ENCODE measurements around the gene MORN5. TPM values are rescaled to one million over a fixed set of nuclear protein-coding genes. Genes with fewer than 3 reads are reported as not detected.

MORN5 gene
- total and polyA plus RNA-seq, 4 donors, result not detected

GRCh38 chr9:122226758-122227574 is 67.3 kb downstream of the MORN5 start:
- Histone ChIP-seq H3K4me1 (ENCODE audit: control insufficient read depth in 4 of 4, insufficient read depth in 4 of 4, low read length in 3 of 4) (peaks cover 13 to 30% (median 18%) of the 10 kb centered on the region in 4 donors), H3K9ac (ENCODE audit: low read depth in 1 of 2, low read length in 2 of 2) (no peak overlapping the region), H3K4me3 (ENCODE audit: low read depth in 1 of 3, low read length in 3 of 3) (no peak overlapping the region), H3K36me3 (ENCODE audit: control insufficient read depth in 4 of 4, insufficient read depth in 3 of 4, low read depth in 1 of 4, low read length in 3 of 4) (no peaks in the 10 kb centered on the region), H3K27me3 (ENCODE audit: control insufficient read depth in 4 of 4, insufficient read depth in 4 of 4, low read length in 3 of 4) (peaks cover 3 to 33% (median 18%) of the 10 kb centered on the region in 4 donors), H3K27ac (ENCODE audit: low read depth in 1 of 2, low read length in 2 of 2) (no peak overlapping the region), H3K9me3 (ENCODE audit: control insufficient read depth in 4 of 4, low read length in 3 of 4) (no peaks in the 10 kb centered on the region)
- 10% methylated on average over 59 of the region's 59 CpGs for WGBS
- TF ChIP-seq HNF4G (IDR thresholded peaks at IDR 0.05), result no peak
- no peak for TF ChIP-seq RAD21 (IDR thresholded peaks at IDR 0.05)
- no peak for TF ChIP-seq FOXA2 (IDR thresholded peaks at IDR 0.05)
- TF ChIP-seq, protein P1, sequence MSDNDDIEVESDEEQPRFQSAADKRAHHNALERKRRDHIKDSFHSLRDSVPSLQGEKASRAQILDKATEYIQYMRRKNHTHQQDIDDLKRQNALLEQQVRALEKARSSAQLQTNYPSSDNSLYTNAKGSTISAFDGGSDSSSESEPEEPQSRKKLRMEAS (IDR thresholded peaks at IDR 0.05), result no peak
- no peak for TF ChIP-seq JUND (IDR thresholded peaks at IDR 0.05)
- no peak for TF ChIP-seq NR2F2 (IDR thresholded peaks at IDR 0.05)
- no peak for TF ChIP-seq TAF1 (conservative IDR thresholded peaks at IDR 0.05)
- no peak for TF ChIP-seq YY1 (IDR thresholded peaks at IDR 0.05)
- TF ChIP-seq CTCF (IDR thresholded peaks at IDR 0.05; ENCODE audit: low read depth, low read length, missing input control), result no peak
- no peak for DNase-seq (ENCODE audit: low spot score)

- no peaks in the 10 kb centered on the region for H3K36me3 ChIP-seq (ENCODE audit: control insufficient read depth in 4 of 4, insufficient read depth in 3 of 4, low read depth in 1 of 4, low read length in 3 of 4)
- no peak overlapping the region for H3K9ac ChIP-seq (ENCODE audit: low read depth in 1 of 2, low read length in 2 of 2)
- DNase-seq (ENCODE audit: low spot score), result no peak
- H3K9me3 ChIP-seq (ENCODE audit: control insufficient read depth in 4 of 4, low read length in 3 of 4), result no peaks in the 10 kb centered on the region
- peaks cover 3 to 31% (median 17%) of the 10 kb centered on the region in 4 donors for H3K27me3 ChIP-seq (ENCODE audit: control insufficient read depth in 4 of 4, insufficient read depth in 4 of 4, low read length in 3 of 4)
- WGBS, result 10% methylated on average over 10 of the region's 10 CpGs
- TF ChIP-seq FOXA1 (IDR thresholded peaks at IDR 0.05) (no peak), JUND (IDR thresholded peaks at IDR 0.05) (no peak), RXRA (IDR thresholded peaks at IDR 0.05) (no peak), HNF4G (IDR thresholded peaks at IDR 0.05) (no peak), TAF1 (conservative IDR thresholded peaks at IDR 0.05) (no peak), NR2F2 (IDR thresholded peaks at IDR 0.05) (no peak), EGR1 (IDR thresholded peaks at IDR 0.05; ENCODE audit: low read depth in 2 of 2) (no peak), SP1 (IDR thresholded peaks at IDR 0.05) (no peak), YY1 (IDR thresholded peaks at IDR 0.05) (no peak), CTCF (IDR thresholded peaks at IDR 0.05; ENCODE audit: low read depth, low read length, missing input control) (no peak), FOXA2 (IDR thresholded peaks at IDR 0.05) (no peak), HNF4A (conservative IDR thresholded peaks at IDR 0.05) (no peak), GABPA (IDR thresholded peaks at IDR 0.05 in 1 of 2, conservative IDR thresholded peaks at IDR 0.05 in 1 of 2) (no peak), RAD21 (IDR thresholded peaks at IDR 0.05) (no peak)
- TF ChIP-seq, protein P2, sequence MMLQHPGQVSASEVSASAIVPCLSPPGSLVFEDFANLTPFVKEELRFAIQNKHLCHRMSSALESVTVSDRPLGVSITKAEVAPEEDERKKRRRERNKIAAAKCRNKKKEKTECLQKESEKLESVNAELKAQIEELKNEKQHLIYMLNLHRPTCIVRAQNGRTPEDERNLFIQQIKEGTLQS (IDR thresholded peaks at IDR 0.05), result no peak
- TF ChIP-seq, protein P3, sequence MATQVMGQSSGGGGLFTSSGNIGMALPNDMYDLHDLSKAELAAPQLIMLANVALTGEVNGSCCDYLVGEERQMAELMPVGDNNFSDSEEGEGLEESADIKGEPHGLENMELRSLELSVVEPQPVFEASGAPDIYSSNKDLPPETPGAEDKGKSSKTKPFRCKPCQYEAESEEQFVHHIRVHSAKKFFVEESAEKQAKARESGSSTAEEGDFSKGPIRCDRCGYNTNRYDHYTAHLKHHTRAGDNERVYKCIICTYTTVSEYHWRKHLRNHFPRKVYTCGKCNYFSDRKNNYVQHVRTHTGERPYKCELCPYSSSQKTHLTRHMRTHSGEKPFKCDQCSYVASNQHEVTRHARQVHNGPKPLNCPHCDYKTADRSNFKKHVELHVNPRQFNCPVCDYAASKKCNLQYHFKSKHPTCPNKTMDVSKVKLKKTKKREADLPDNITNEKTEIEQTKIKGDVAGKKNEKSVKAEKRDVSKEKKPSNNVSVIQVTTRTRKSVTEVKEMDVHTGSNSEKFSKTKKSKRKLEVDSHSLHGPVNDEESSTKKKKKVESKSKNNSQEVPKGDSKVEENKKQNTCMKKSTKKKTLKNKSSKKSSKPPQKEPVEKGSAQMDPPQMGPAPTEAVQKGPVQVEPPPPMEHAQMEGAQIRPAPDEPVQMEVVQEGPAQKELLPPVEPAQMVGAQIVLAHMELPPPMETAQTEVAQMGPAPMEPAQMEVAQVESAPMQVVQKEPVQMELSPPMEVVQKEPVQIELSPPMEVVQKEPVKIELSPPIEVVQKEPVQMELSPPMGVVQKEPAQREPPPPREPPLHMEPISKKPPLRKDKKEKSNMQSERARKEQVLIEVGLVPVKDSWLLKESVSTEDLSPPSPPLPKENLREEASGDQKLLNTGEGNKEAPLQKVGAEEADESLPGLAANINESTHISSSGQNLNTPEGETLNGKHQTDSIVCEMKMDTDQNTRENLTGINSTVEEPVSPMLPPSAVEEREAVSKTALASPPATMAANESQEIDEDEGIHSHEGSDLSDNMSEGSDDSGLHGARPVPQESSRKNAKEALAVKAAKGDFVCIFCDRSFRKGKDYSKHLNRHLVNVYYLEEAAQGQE (IDR thresholded peaks at IDR 0.05), result no peak
- TF ChIP-seq, protein P1 (IDR thresholded peaks at IDR 0.05), result no peak
- TF ChIP-seq, protein P4, sequence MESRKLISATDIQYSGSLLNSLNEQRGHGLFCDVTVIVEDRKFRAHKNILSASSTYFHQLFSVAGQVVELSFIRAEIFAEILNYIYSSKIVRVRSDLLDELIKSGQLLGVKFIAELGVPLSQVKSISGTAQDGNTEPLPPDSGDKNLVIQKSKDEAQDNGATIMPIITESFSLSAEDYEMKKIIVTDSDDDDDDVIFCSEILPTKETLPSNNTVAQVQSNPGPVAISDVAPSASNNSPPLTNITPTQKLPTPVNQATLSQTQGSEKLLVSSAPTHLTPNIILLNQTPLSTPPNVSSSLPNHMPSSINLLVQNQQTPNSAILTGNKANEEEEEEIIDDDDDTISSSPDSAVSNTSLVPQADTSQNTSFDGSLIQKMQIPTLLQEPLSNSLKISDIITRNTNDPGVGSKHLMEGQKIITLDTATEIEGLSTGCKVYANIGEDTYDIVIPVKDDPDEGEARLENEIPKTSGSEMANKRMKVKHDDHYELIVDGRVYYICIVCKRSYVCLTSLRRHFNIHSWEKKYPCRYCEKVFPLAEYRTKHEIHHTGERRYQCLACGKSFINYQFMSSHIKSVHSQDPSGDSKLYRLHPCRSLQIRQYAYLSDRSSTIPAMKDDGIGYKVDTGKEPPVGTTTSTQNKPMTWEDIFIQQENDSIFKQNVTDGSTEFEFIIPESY (IDR thresholded peaks at IDR 0.05), result no peak
- no peak overlapping the region for H3K27ac ChIP-seq (ENCODE audit: low read depth in 1 of 2, low read length in 2 of 2)
- peaks cover 13 to 30% (median 18%) of the 10 kb centered on the region in 4 donors for H3K4me1 ChIP-seq (ENCODE audit: control insufficient read depth in 4 of 4, insufficient read depth in 4 of 4, low read length in 3 of 4)
- H3K4me3 ChIP-seq (ENCODE audit: low read depth in 1 of 3, low read length in 3 of 3), result peak overlapping the region in 1 of 3 donors; percentile 39
Measured at GRCh38 chr9:122227575-122227900, 67.8 kb downstream of the MORN5 start.

Data from liver (tissue), 9 donors.